Putamen (tissue), 1 donor: ENCODE measurements around the gene LSP1.
"Not testable (repeated sequence)": the region's sequence is repeated elsewhere in the genome, so short reads cannot be mapped to it uniquely, and the experiment has no call there.

Experiments
- DNase-seq: peaks from one replicate; pipeline ENCODE4 v3.0.0-alpha.2; 2016; ENCODE audit warnings: low spot score

LSP1 gene

DNA sequence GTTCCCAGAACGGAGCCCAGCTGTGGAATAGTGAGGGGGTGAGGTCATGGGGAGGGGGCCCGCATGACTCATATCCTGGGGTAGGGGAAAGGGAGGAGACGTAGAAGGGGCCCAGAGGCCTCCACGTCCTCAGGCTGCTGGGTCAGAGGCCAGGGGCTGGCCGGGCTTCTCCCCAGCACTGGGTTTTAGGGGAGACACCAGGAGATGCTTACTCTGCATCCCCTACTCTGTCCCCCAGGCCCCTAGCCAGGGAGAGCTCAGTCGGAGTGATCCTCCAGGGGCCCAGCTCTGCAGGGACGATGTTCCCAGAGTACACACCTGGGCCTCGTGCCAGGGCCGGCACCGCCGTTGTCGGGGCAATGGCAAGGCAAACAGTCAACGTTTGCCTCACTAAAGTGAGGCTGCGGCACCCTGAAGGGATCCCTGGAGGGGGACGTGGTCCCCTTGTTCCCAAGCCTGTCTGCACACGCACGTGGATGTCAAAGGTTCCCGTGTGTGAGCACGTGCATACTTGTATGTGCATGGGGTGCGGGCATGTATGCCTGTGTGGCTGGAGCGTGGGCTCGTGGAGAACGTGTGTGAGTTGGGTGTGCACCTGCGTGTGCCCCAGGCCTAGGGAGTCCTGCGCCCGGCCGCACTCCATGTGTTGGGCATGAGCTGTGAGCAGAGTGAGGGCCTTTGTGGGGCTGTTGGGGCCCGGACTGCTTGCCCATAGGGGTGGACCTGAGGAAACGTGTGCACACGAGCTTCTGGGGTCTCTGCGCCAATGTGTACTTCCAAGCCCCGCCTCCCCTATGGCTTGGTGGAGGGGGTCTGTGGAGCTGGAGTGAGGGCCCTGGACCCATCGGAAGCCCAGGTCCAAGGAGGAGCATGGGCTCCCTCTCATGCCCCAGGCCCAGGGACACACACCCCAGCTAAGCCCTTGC is 24.6 kb downstream of the LSP1 start:
- no peak for DNase-seq

DNA sequence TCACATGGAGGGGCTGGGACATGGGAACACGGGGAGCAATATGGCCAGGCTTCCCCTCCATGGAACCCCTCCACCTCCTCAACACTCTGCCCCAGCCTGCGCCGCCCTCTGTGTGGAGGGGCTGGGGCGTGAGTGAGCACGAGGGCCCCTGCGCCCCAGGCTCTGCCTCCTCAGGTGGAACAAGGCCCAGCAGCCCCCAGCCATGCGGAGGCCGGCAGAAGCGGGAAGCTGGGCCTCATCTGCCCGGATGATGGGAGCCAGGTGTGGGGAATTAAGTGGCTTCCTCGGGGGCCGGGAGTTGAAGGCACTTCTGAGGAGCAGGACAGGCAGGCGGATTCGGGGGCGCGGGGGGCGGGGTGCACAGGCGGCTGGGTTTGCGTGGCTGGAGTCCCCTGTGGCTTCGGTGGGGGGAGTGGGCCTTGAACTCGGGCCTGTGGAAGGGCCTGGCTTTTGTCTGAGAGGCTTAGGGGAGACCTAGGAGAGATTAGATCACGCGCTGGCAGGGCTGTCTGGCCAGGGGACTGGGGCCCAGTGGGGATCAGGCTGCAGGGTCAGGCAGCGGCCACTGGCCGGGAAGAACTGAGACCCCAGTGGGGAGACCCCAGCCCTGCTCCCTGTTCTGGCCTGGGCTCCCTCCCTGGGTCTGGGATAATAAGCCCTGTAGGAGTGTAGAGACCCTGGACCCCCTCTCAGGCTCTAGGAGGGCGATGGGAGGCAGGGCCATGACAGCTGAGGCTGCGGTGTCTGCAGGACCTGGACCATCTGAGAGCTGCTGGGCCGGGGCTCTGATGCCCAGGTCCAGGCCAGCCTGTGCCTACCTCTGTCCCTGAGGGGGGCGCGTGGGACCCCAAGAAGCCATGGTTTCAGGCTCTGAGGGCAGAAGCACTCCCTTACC is 25.5 kb downstream of the LSP1 start:
- no peak for DNase-seq

DNA sequence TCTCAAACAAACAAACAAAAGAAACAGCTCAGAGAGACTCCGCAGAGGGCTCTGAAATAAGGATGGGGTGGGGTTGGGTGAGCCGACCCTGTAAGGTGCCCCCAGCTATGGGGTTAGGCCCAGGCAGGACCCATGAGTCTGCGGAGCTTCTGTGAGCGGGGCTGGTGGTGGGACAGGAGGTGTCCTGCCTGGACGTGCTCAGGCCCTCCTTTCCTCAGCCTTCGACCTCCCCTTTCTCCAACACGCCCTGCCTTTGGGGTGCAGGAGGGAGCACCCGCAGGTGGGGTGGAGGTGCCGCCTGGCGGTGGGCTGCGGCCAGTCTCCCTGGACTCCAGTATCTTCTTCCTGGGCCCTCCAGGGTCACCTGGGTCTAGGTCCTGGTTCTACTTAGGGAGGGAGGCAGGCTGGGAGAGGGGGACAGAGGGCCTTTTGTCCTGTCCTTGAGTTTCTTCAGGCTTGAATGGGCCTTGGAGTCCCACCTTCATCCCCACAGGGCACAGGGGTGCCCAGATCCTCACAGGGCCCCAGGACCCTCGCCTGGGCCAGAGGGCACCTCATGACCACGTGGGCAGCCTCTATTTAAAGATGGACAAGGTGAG is 26.6 kb downstream of the LSP1 start:
- no peak for DNase-seq

DNA sequence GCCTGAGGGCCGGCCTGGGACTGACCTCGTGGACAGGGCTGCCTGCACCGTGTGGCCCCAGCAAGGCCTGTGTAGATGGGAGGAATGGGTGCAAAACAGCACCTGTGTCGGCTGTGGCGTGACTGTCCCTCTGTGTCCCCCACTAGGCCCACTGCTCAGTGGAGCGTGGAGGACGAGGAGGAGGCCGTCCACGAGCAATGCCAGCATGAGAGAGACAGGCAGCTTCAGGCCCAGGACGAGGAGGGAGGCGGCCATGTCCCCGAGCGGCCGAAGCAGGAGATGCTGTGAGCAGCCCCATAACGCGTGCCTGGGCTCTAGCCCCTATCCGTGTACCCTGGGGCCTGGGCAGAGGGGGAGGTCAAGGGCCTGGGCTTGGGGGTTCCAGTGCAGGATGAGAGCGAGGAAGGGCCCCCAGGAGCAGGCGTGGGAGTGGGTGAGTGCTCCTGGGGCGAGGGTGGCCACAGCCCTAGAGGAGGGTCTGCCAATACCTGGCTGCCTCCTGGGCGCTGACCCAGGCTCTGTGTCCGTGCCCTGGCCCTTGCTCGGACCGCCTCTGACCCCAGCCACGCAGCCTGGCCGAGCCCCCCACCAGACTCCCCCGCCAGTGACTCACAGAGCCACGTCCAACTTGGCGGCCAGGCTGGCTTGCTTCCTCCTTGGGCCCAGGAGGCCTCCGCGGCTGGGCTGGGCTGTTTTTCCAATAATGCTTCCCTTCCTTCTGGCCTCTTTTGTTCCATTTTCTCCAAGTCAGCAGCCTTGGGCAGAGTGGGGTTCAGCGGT is 27.2 kb downstream of the LSP1 start:
- DNase-seq, result no peak

DNA sequence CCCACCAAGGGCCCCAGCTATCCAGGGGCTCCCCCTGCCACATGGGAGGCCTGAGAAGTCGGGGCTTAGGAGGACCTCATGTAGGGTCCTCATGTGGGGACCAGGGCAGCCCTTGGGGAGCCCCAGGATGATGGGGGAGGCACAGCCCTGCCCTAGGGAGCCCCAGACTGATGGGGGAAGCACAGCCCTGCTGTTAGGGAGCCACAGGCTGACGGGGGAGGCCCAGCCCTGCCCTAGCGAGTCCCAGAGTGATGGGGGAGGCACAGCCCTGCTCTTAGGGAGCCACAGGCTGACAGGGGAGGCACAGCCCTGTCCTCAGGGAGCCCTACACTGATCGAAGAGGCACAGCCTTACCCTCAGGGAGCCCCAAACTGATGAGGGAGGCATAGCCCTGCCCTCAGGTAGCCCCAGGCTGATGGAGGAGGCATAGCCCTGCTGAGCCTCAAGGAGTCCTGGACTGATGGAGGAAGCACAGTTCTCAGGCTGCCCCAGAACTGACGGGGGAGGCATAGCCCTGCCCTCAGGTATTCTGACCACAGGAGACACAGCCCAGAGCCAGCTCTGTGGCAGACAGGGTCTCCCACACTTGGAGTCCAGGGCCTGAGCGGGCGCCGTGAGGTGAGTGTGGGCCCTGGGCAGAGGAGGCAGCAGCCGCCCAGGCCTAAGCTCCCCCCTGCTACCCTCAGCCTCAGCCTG is 28.0 kb downstream of the LSP1 start:
- no peak for DNase-seq

DNA sequence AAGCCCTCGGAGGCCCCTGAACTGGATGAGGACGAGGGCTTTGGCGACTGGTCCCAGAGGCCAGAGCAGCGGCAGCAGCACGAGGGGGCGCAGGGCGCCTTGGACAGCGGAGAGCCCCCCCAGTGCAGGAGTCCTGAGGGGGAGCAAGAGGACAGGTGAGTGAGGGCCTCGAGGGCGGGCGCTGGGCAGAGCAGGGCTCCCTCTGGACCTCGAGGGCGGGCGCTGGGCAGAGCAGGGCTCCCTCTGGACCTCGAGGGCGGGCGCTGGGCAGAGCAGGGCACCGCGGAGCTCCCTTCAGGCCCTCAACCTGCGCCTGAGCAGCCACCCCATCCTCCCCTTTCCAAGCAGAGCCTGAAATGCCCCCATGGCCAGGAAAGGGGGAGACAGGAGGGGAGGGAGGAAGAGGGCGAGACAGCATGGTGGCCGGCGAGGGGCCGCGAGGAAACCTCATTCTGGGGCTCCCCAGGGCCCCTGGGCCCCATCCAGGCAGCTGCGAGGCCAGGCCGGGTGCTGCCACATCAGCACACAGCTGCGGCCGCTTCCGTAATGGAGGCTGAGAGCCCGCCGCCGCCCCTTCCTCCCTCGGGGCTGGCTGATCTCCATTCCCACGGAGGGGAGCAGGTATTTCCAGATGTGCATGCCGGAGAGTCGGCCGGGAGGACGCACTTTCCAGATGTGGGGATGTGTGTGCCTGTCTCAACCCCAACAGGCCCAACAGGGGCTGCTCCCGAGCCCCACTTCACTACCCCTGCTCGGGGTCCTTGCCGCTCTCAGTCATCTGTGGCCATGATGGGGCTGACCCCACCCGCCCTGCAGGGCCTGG is 28.8 kb downstream of the LSP1 start:
- DNase-seq, result no peak

DNA sequence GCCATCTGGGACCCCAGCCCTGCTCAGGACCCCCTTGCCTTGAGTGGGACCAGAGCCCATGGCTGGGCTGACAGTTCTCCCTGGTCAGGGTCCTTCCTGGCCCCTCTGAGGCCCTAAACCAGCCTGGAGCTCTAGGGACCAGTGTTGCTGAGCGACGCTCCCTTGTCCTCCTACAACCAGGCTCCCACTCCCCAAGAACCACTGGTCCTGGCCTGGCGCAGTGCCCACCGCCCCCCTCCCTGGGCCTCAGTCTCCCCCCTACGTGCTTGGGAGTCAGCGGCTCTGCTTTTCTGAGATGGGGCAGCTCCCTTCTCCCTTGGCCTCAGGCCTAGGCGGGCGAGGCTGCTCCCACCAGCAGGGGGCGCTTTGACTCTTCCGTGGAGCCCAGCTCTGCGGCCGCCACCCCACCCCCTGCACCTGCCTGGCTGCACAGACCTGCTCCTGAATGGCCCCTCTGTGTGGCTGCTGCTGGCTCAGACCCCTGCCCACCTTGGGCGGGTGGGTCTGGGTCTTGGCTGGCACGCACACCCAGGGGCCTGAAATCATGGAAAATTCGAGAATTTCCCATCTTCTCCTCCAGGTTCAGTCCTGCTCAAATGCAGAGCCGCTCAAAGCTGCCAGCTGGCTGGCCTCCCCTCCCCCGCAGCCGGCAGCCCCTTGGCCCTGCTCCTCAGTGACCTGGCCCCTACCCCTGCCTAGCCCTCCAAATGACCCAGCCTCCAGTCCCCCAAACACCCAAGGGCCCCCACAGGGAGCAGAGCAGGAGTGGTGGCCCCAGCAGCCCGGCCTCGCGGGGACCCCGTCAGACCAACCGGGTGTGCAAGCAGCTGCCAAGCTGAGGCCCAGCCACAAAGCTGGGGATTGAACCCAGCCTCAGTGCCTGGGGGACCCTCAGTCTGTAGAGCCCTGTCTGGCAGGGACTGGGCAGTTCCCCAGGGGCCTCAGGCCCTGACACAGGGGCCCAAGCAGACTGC is 29.7 kb downstream of the LSP1 start:
- peak; percentile 30 for DNase-seq

DNA sequence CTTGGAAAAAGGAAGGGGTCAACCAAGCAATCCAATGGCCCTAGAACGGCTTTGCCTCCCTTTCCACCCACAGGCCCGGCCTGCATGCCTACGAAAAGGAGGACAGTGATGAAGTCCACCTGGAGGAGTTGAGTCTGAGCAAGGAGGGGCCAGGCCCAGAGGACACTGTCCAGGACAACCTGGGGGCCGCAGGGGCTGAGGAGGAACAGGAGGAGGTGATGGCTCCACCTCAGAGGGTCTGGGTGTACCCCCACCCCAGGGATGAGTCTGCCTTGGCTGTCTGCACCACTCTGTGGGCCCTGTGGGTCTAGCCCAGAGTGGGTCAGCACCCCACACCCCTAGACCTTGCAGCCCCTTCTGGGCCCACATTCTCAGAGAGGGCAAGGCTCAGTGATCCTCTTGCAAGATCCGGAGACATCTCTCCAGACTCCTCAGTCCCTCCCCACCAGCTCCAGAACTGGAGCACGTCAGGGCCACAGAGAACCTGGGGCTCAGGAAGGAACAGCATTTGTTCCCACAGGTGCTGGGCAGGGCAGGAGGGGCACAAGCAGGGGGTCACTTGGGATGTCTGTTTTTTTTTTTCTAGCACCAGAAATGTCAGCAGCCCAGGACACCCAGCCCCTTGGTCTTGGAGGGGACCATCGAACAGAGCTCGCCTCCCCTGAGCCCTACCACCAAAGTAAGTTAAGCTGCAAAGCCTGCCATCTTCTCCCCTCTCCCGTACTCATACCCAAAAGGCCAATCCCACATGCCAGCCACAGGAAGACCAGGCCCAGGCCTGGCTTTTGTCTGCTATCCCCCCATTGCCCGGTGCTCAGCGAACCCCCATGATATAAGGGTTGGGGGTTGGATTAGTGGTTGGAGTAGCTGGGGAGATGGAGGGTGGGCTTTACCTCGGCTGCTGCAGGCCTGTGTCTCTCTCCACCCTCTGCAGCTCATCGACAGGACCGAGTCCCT is 30.7 kb downstream of the LSP1 start:
- no peak for DNase-seq

DNA sequence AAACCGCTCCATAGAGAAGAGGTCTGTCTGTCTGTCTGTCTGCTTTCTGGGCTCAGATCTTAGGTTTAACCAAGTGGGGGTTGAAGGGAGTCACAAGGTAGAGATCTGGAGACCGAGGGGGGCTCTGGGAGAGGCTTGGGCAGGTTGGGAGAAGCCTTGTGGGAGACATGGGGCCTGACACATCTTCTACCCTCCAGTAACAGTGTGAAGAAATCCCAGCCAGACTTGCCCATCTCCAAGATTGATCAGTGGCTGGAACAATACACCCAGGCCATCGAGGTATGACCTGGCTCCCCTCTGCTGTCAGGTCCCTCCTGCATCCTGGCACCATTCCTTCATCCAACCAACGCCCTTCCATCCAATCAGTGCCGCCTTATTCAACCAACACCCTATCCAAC is 31.4 kb downstream of the LSP1 start:
- no peak for DNase-seq

DNA sequence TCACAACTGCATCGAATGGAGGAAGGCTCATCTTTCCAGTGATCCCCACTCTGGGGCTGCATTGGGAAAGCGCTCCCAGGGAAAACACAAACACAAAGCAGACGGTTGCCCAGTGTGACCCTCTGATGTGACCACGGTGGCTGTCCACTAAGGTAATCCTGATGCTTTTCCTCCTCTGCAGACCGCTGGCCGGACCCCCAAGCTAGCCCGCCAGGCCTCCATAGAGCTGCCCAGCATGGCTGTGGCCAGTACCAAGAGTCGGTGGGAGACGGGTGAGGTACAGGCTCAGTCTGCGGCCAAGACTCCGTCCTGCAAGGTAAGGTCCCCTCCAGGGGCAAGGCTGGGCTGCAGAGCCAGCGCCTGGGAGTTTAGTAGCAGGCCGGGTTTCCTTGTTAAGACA is 33.7 kb downstream of the LSP1 start:
- not testable (repeated sequence) for DNase-seq

DNA sequence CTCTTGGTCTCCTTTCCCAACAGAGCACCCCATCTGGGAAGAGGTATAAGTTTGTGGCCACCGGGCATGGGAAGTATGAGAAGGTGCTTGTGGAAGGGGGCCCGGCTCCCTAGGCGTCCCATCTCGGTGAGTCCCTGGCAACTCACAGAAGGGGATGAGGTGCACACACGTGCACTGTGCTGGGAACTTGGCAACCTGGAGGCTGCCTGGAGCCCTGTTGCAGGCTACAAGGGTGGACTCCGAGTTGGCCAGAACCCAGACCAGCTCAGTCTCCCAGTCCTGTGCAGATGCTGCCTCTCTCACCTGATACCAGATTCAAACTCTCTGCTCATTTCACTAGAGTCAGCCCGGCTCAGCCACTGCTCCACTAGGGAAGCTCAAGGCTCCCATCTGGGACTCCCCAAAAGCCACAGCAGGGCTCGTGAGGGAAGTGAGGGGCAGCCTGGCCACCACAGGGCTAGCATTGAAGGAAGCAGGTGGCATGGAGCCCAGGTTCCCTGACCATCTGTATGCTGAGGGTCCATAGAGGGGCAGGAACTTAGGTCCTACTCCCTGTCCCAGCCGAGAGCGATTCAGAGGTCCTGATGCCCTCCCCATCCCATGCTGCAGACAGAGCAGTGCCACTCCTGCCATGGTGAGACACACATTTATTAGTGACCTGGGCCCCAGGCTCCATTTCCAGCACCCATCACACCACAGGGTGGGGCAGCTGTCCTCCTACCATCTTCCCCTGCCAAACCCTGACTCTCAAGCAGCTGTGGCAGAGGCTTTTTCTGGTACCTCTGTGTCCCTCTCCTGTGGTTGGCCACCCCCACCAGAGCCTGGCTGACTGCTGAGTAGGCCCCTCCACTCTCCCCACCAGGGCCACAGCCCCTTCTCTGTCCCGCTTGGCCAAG is 34.8 kb downstream of the LSP1 start:
- no peak for DNase-seq

DNA sequence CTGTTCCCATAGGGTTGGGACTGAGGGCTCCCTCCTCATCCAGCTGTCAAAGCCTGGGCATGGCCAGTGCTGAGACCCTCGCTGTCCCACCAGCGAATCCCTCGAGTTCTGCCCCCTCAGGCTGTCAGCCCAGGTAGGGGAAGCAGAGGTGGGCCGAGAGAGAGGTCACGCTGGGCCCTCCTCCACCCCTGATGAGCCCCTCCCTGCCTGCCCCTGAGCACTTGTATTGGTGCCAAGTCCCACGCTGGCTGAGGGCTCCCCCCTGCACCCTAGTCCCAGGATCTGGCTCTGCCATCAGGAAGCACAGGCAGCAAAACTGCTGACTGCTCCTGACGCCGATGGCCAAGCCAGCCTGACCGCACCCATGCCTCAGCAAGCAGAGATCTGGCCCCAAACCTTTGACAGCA is 35.5 kb downstream of the LSP1 start:
- no peak for DNase-seq

DNA sequence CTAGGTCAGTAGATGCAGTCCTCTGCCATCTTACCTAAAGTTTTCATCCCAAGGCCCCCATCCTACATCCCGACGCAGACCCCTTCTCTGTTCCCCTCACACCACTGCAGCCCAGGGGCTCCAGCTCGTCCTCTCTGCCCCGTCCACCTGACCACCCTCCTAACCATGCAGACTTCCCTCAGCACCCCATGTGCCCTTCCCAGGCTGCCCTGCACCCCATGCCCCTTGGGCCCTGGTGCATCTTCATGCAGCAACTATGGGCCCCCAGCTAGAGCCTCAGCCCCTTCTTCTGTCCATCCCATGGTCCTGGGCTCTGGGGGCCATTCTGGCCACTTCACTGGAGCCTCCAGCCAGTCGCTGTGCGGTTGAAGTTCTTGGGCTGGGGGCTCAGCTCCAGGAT is 35.9 kb downstream of the LSP1 start:
- DNase-seq, result no peak

DNA sequence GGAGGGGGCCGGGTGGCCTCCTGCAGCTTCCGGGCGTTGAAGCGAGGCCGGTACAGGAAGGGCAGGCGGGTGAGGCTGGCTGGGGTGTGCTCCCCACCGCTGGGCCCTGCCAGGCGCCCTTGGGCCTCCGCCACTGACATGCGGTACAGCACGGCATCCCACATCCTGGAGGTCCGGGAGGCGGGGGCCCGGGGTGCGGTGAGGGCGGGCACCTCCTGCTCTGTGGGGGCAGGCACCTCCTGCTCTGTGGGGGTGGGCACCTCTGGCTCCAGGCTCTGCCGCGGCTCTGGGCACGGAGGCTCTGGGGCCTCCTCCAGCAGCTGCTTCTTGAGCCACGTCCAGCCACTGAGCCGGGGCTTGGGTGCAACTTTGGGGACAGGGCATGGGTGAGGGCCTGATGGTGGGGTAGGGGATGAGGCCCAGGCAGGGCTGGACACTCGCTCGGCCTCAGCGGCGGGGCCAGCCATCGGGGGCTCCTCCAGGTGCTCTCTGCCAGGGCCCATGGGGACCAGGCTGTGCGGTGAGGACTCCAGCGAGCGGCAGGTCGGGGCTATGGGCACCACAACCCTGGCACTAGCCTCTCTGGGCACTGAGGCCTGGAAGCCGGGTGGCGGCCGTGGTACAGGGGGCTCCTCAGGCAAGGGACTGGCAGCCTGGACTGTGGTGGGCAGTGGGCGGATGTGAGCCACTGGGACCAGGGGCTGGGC is 36.5 kb downstream of the LSP1 start:
- no peak for DNase-seq

DNA sequence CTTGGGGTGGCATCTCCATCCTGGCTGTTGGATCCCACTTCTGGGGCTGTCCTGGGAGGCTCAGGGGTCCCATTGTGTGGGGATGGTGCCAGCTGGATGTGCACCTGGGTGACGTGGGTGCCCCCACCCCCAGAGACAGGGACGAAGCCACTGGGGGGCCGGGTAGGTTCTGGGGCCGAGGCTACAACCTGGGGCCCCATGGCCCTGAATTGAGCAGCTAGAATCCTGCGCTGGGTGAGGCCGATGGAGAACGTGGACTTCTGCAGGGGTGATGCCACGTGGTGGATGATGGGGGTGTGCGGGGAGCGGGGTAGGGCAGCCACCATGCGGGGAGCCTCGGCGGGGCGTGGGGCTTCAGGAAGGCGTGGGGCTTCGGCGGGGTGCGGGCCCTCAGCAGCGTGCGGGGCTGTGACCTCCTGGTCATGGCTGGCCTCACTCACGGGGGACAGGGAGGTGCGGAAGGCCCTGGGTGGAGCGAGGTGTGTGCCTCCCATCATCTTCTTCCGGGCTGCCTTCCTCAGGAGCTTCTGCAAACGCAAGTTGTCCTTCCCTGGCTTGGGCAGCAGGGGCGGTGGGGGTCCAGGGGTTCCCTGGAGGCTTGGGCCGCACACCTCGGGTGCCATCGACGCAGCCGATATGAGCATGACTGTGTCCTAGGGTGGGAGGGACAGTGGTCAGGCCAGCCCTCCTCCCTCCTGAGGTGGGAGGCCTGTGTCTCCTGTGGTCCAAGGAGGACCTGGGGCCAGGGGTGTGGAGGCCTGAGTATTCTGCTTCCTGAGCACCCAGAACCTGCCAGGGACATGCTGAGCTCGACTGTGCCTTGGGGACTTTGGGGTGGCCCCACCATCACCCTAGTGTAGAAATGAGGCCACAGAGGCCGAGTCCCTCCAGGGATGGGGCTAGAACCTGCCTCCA is 37.3 kb downstream of the LSP1 start:
- no peak for DNase-seq
